Kidney (tissue), 14 donors: ENCODE measurements around the gene EVA1A. TPM values are rescaled to one million over a fixed set of nuclear protein-coding genes. Genes with fewer than 3 reads are reported as not detected.

Experiments used
- DNase-seq, 5 donors: peaks; one replicate each; pipeline ENCODE4 v3.0.0-alpha.2; 2013 to 2020
- FAIRE-seq: peaks from 2 replicates; lab custom pipeline; 2012; peaks lifted over from hg19 to GRCh38; lab: Jason Lieb, UNC
- H3K27ac ChIP-seq, 2 donors: one replicate each; pipeline ENCODE4 v1.7.0; 2013; ENCODE audit warnings: low read depth in 2 of 2, low read length in 2 of 2, inconsistent platforms in 1 of 2
- H3K27me3 ChIP-seq: one replicate; pipeline ENCODE4 v1.7.1; 2013; ENCODE audit warnings: low read length, inconsistent platforms; ENCODE audit not compliant: control insufficient read depth, insufficient read depth
- H3K36me3 ChIP-seq, 3 donors: one replicate each; pipeline versions ENCODE4 v1.7.0 to v1.7.1; 2013; ENCODE audit warnings: low read length in 3 of 3, control low read depth in 1 of 3, inconsistent platforms in 1 of 3; ENCODE audit not compliant: insufficient read depth in 3 of 3, control insufficient read depth in 2 of 3
- H3K4me1 ChIP-seq, 3 donors: one replicate each; pipeline versions ENCODE4 v1.7.0 to v1.7.1; 2013; ENCODE audit warnings: low read length in 3 of 3, inconsistent platforms in 1 of 3, low read depth in 1 of 3; ENCODE audit not compliant: control insufficient read depth in 2 of 3, insufficient read depth in 2 of 3
- H3K4me3 ChIP-seq, 3 donors: one replicate each; pipeline versions ENCODE4 v1.7.0 to v1.8.1; 2013; ENCODE audit warnings: low read length in 3 of 3, control low read depth in 1 of 3, inconsistent platforms in 1 of 3
- H3K9ac ChIP-seq, 3 donors: one replicate each; pipeline versions ENCODE4 v1.7.0 to v1.7.1; 2013; ENCODE audit warnings: low read length in 3 of 3, control low read depth in 1 of 3, inconsistent platforms in 1 of 3
- H3K9me3 ChIP-seq, 3 donors: one replicate each; pipeline versions ENCODE4 v1.7.0 to v1.7.1; 2013; ENCODE audit warnings: low read length in 3 of 3, control low read depth in 1 of 3, inconsistent platforms in 1 of 3; ENCODE audit not compliant: control insufficient read depth in 2 of 3, insufficient read depth in 1 of 3
- intact Hi-C: fragments of 100-400 bp; cut with DNase I; formaldehyde crosslinking; loops from one replicate; pipeline ENCODE4 v1.11.1; 2022
- polyA plus RNA-seq: library from polyadenylated mRNA; stranded (reverse); fragments of 350-450 nt; fragmentation: Illumina TruSeq; extraction: RNeasy Lipid Tissue Mini Kit (QIAGEN cat#74804); gene quantifications from one replicate; pipeline ENCODE4 v1.2.3, GENCODE V29; 2014; ENCODE audit warnings: low read depth, low replicate concordance; ENCODE audit not compliant: insufficient read depth
- total RNA-seq: library from RNA; stranded (reverse); fragmentation: NEBNext Ultra II Directional; extraction: Animal tissue kit (Norgen Biotek cat#: 25700); gene quantifications from one replicate; pipeline ENCODE4 v1.2.1, GENCODE V29; 2021
- TF ChIP-seq, protein P1 (sequence below): IDR thresholded peaks from 3 replicates; pipeline ENCODE4 v1.5.1; 2012; ENCODE audit warnings: mild to moderate bottlenecking, moderate library complexity, borderline replicate concordance; ENCODE audit not compliant: insufficient read depth; ENCODE audit errors: extremely low read depth
- donor health status: control.
- donor health status: control.
- donor health status: control.
- donor health status: control.
- donor health status: control.
- donor health status: DM: yes; HTN: yes; CAD: no.
- donor health status: Normal renal cell carcinoma (clear cell type).

Gene EVA1A
- total and polyA plus RNA-seq, 2 donors from 2014 or later: 28.1 to 32.4 TPM

DNA sequence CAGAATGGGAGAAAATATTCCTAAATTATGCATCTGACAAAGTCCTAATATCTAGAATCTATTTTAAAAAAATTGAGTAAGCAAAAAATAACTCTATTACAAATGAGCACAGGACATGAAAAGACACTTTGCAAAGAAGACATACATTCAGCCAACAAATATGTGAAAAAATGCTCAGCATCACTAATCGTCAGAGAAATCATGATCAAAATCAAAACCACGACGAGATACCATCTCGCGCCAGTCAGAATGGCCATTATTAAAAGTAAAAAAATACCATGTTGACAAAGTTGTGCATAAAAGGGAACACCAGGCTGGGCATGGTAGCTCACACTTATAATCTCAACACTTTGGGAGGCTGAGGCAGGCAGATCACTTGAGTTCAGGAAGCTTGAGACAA, 63.5 kb downstream of the EVA1A start:
- no peak overlapping the region for H3K27ac ChIP-seq
- H3K4me3 ChIP-seq: no peak overlapping the region
- peaks cover 0 to 5% (median 0%) of the 10 kb centered on the region in 3 donors for H3K36me3 ChIP-seq
- H3K4me1 ChIP-seq: no peaks in the 10 kb centered on the region
- FAIRE-seq: no peak
- DNase-seq: no peak
- no peak overlapping the region for H3K9ac ChIP-seq
- intact Hi-C loops: no loop called here
- H3K27me3 ChIP-seq: no peaks in the 10 kb centered on the region
- H3K9me3 ChIP-seq: no peaks in the 10 kb centered on the region
- TF ChIP-seq, protein P1, sequence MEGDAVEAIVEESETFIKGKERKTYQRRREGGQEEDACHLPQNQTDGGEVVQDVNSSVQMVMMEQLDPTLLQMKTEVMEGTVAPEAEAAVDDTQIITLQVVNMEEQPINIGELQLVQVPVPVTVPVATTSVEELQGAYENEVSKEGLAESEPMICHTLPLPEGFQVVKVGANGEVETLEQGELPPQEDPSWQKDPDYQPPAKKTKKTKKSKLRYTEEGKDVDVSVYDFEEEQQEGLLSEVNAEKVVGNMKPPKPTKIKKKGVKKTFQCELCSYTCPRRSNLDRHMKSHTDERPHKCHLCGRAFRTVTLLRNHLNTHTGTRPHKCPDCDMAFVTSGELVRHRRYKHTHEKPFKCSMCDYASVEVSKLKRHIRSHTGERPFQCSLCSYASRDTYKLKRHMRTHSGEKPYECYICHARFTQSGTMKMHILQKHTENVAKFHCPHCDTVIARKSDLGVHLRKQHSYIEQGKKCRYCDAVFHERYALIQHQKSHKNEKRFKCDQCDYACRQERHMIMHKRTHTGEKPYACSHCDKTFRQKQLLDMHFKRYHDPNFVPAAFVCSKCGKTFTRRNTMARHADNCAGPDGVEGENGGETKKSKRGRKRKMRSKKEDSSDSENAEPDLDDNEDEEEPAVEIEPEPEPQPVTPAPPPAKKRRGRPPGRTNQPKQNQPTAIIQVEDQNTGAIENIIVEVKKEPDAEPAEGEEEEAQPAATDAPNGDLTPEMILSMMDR: no peak

DNA sequence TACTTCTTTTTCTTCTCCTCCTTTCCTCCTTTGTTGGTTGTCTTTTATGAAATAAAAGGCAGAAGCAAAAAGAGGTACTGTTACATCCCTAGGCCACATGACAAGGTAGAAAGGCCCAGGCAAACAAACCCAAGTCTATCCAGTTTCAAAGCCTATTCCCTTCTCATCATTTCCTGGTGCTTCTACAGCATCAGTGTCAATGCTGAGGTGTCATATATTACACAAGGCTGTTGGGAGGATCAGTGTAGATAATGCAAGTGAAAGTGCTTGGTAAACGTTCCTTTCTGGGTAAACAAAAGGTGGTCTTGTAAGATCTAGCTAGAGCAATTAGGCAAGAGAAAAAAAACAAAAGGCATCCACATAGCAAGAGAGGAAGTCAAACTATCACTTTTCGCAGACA, 64.9 kb downstream of the EVA1A start:
- H3K27me3 ChIP-seq: no peaks in the 10 kb centered on the region
- no peaks in the 10 kb centered on the region for H3K4me1 ChIP-seq
- DNase-seq (no peak), FAIRE-seq (no peak)
- no peak overlapping the region for H3K4me3 ChIP-seq
- no peak overlapping the region for H3K27ac ChIP-seq
- no peaks in the 10 kb centered on the region for H3K9me3 ChIP-seq
- no peak overlapping the region for H3K9ac ChIP-seq
- TF ChIP-seq, protein P1: no peak
- intact Hi-C loops: no loop called here
- peaks cover 0 to 4% (median 0%) of the 10 kb centered on the region in 3 donors for H3K36me3 ChIP-seq

DNA sequence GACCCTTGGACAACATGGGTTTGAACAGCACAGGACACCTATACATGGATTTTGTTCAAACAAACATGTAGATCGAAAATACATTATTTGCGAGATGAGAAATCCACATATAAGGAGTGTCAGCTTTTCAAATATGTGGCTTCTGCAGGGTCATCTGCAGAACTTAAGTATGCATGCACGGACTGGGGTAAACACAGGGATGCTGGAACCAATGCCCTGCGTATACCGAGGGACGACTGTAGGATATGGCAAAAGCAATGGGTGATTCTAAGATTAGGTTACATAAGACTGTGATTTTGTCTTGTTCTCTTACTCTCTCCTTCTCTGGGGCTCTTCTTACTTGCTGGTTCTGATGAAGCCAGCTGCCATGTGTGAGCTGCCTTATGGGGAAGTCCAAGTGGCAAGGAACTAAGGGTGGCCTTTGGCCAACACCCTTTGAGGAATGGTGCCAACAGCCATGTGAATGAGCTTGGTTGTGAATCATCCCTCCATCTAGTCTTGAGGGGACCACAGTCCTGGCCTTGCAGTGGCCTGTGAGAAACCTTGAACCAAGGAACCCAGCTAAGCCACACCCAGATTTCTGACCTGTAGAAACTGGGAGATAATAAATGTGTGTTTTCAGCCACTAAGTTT, 66.5 kb downstream of the EVA1A start:
- no peaks in the 10 kb centered on the region for H3K4me1 ChIP-seq
- H3K36me3 ChIP-seq: peaks cover 0 to 4% (median 0%) of the 10 kb centered on the region in 3 donors
- no peaks in the 10 kb centered on the region for H3K9me3 ChIP-seq
- TF ChIP-seq, protein P1: no peak
- no peaks in the 10 kb centered on the region for H3K27me3 ChIP-seq
- no peak overlapping the region for H3K27ac ChIP-seq
- no peak overlapping the region for H3K4me3 ChIP-seq
- DNase-seq (no peak), FAIRE-seq (no peak)
- H3K9ac ChIP-seq: no peak overlapping the region
- intact Hi-C loops: no loop called here
